GM23338 (cell line): Measurements from ENCODE around the gene RIC1. TPM values are rescaled to one million over a fixed set of nuclear protein-coding genes. Genes with fewer than 3 reads are reported as not detected.

ENCODE experiments used
- ATAC-seq: fragments of 200-7000 bp; cut with Tn5 transposase; 3 replicates; pipeline ENCODE4 v1.9.1; 2020
- DNase-seq: peaks from one replicate; pipeline ENCODE4 v3.0.0-alpha.2; 2015; ENCODE audit warnings: low spot score
- H2AFZ ChIP-seq: fragments of 200-600 bp; sonication (generic); 2 replicates; pipeline ENCODE4 v1.8.0; 2016; ENCODE audit warnings: antibody characterized with exemption, mild to moderate bottlenecking, moderate library complexity
- H3F3A ChIP-seq: fragments of 200-600 bp; sonication (generic); replicated peaks from 2 replicates; pipeline ENCODE4 v1.8.0; 2017; ENCODE audit warnings: antibody characterized with exemption, mixed run types, low read depth
- H3K27ac ChIP-seq: fragments of 200-600 bp; sonication (generic); 2 replicates; pipeline ENCODE4 v1.6.1; 2016; ENCODE audit warnings: low read depth
- H3K27me3 ChIP-seq: fragments of 200-600 bp; sonication (generic); 2 replicates; pipeline ENCODE4 v1.8.0; 2016; ENCODE audit warnings: mild to moderate bottlenecking, mixed run types, moderate library complexity; ENCODE audit not compliant: insufficient read depth
- H3K36me3 ChIP-seq: fragments of 200-600 bp; sonication (generic); 2 replicates; pipeline ENCODE4 v1.8.0; 2016; ENCODE audit warnings: mild to moderate bottlenecking; ENCODE audit not compliant: insufficient read depth
- H3K4me1 ChIP-seq: fragments of 200-600 bp; sonication (generic); 2 replicates; pipeline ENCODE4 v1.8.0; 2016; ENCODE audit warnings: mild to moderate bottlenecking, moderate library complexity; ENCODE audit not compliant: insufficient read depth
- H3K4me2 ChIP-seq: fragments of 200-600 bp; sonication (generic); 2 replicates; pipeline ENCODE4 v1.7.1; 2017; ENCODE audit warnings: mixed run types
- H3K4me3 ChIP-seq: fragments of 200-600 bp; sonication (generic); 2 replicates; pipeline ENCODE4 v1.6.1; 2016; ENCODE audit warnings: mixed run types
- H3K79me2 ChIP-seq: fragments of 200-600 bp; sonication (generic); replicated peaks from 2 replicates; pipeline ENCODE4 v1.8.0; 2017; ENCODE audit warnings: mild to moderate bottlenecking; ENCODE audit not compliant: insufficient read depth
- H3K9me2 ChIP-seq: fragments of 200-600 bp; sonication (generic); 2 replicates; pipeline ENCODE4 v1.8.0; 2017; ENCODE audit not compliant: insufficient read depth
- H4K20me1 ChIP-seq: fragments of 200-600 bp; sonication (generic); replicated peaks from 2 replicates; pipeline ENCODE4 v1.8.0; 2017; ENCODE audit warnings: mild to moderate bottlenecking; ENCODE audit not compliant: insufficient read depth
- H3K27ac Mint-ChIP-seq: 2 replicates; pipeline ENCODE4 v1.8.0; 2020; ENCODE audit warnings: inconsistent platforms, mild to moderate bottlenecking, moderate library complexity, mixed read lengths
- H3K27me3 Mint-ChIP-seq: 3 replicates; pipeline ENCODE4 v1.8.0; 2022; ENCODE audit warnings: low read depth, mild to moderate bottlenecking, moderate library complexity, mixed read lengths, inconsistent platforms; ENCODE audit not compliant: insufficient read depth, poor library complexity
- H3K36me3 Mint-ChIP-seq: 3 replicates; pipeline ENCODE4 v1.8.0; 2021; ENCODE audit warnings: low read depth, mild to moderate bottlenecking, inconsistent platforms, moderate library complexity, mixed read lengths
- H3K4me1 Mint-ChIP-seq: 3 replicates; pipeline ENCODE4 v1.8.0; 2020; ENCODE audit warnings: mild to moderate bottlenecking, inconsistent platforms, mixed read lengths
- H3K4me3 Mint-ChIP-seq: 3 replicates; pipeline ENCODE4 v1.8.0; 2021; ENCODE audit warnings: moderate library complexity, mild to moderate bottlenecking, inconsistent platforms, mixed read lengths
- H3K9me3 Mint-ChIP-seq: 3 replicates; pipeline ENCODE4 v1.8.0; 2020; ENCODE audit warnings: moderate library complexity, mild to moderate bottlenecking, inconsistent platforms, mixed read lengths
- CREB1 ChIP-seq: fragments of 250-450 bp; sonication (Bioruptor Pico); IDR thresholded peaks from 2 replicates; pipeline ENCODE4 v1.5.0; 2020; ENCODE audit warnings: low read depth, mild to moderate bottlenecking, moderate library complexity
- EZH2 ChIP-seq: fragments of 200-600 bp; sonication (generic); IDR thresholded peaks from one replicate; pipeline ENCODE4 v1.8.0; 2017; ENCODE audit warnings: antibody characterized with exemption, mild to moderate bottlenecking, low read depth; ENCODE audit not compliant: unreplicated experiment
- EZH2phosphoT487 ChIP-seq: fragments of 200-600 bp; sonication (generic); IDR thresholded peaks from one replicate; pipeline ENCODE4 v1.8.1; 2018; ENCODE audit warnings: antibody characterized with exemption; ENCODE audit not compliant: unreplicated experiment
- JUNB ChIP-seq: IDR thresholded peaks from one replicate; pipeline ENCODE4 v1.6.1; 2016; ENCODE audit warnings: antibody characterized with exemption; ENCODE audit not compliant: unreplicated experiment
- NANOG ChIP-seq: IDR thresholded peaks from 2 replicates; pipeline ENCODE4 v1.6.1; 2016; ENCODE audit warnings: antibody characterized with exemption, borderline replicate concordance
- POLR2AphosphoS5 ChIP-seq: IDR thresholded peaks from 2 replicates; pipeline ENCODE4 v1.6.1; 2016; ENCODE audit warnings: antibody characterized with exemption, low read depth
- STAT1 ChIP-seq: IDR thresholded peaks from one replicate; pipeline ENCODE4 v1.6.1; 2016; ENCODE audit warnings: antibody characterized with exemption; ENCODE audit not compliant: unreplicated experiment
- ZNF114 ChIP-seq: fragments of 250-450 bp; sonication (Bioruptor Pico); IDR thresholded peaks from 2 replicates; pipeline ENCODE4 v1.5.0; 2020; ENCODE audit warnings: mild to moderate bottlenecking, moderate library complexity
- ZNF331 ChIP-seq: fragments of 250-450 bp; sonication (Bioruptor Pico); IDR thresholded peaks from 2 replicates; pipeline ENCODE4 v1.5.0; 2020; ENCODE audit warnings: low read depth, mild to moderate bottlenecking, moderate library complexity
- polyA plus RNA-seq: library from polyadenylated mRNA; unstranded; fragments of >200 nt; fragmentation: Nextera tagmentation; extraction: Ambion mirVana; gene quantifications from 2 replicates; pipeline ENCODE4 v1.2.1, GENCODE V29; 2016
- total RNA-seq: library from RNA; depleted of rRNA; stranded (reverse); fragments of >200 nt; shearing (Covaris generic); gene quantifications from 2 replicates; pipeline ENCODE4 v1.2.3, GENCODE V29; 2014
- TF ChIP-seq, protein P1 (sequence below): IDR thresholded peaks from one replicate; pipeline ENCODE4 v1.6.1; 2018; ENCODE audit warnings: antibody characterized with exemption; ENCODE audit not compliant: unreplicated experiment
- TF ChIP-seq, protein P2 (sequence below): fragments of 250-450 bp; sonication (Bioruptor Pico); IDR thresholded peaks from 2 replicates; pipeline ENCODE4 v1.5.0; 2020; ENCODE audit warnings: mild to moderate bottlenecking, moderate library complexity
- TF ChIP-seq, protein P3 (sequence below): IDR thresholded peaks from 2 replicates; pipeline ENCODE4 v1.6.1; 2016; ENCODE audit warnings: antibody characterized with exemption
- TF ChIP-seq, protein P4 (sequence below), 2 experiments: fragments of 200-600 bp in 1 of 2; sonication (generic) in 1 of 2; conservative IDR thresholded peaks; 2 replicates each; pipeline versions ENCODE4 v1.5.1 to v1.6.1; 2016 to 2017; ENCODE audit warnings: antibody characterized with exemption in 2 of 2, low read depth in 2 of 2, mild to moderate bottlenecking in 2 of 2, moderate library complexity in 1 of 2

Gene RIC1
- total and polyA plus RNA-seq, 2 experiments from 2014 or later, result 7.8 to 34.9 TPM

DNA sequence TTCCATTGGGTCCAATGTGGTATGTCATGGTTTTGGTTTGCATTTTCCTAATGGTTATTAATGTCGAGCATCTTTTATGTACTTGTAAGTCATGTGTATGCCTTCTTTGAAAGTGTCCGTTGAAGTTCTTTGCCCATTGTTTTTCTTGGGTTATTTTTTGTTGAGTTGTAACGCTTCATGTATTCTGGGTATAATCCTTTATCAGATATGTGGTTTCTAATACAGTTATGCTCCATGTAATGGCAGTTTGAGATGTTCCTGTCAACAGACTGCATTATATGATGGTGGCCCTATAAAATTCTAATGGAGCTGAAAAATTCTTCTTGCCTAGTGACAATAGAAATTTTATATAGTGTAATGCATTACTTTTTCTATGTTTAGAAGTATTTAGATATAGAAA, 17.2 kb downstream of the RIC1 start:
- Mint-ChIP-seq H3K36me3 (peaks cover 2% of the 10 kb centered on the region; the same call in 1 of the 3 replicates), H3K27me3 (peaks cover 12% of the 10 kb centered on the region), H3K4me3 (no peak overlapping the region), H3K4me1 (no peaks in the 10 kb centered on the region; the same call in 2 of the 3 replicates), H3K9me3 (peaks cover 9% of the 10 kb centered on the region; the same call in 2 of the 3 replicates), H3K27ac (no peak overlapping the region)
- Histone ChIP-seq H3K36me3 (no peaks in the 10 kb centered on the region), H3K4me3 (no peak overlapping the region), H2AFZ (no peak overlapping the region), H3K27me3 (no peaks in the 10 kb centered on the region), H3F3A (no peaks in the 10 kb centered on the region), H3K27ac (no peak overlapping the region), H3K4me1 (no peaks in the 10 kb centered on the region), H3K9me2 (no peaks in the 10 kb centered on the region), H4K20me1 (no peaks in the 10 kb centered on the region; the same call in 1 of the 2 replicates), H3K79me2 (peaks cover 99% of the 10 kb centered on the region), H3K4me2 (no peak overlapping the region)
- no peak for DNase-seq
- ATAC-seq, result no peak
- TF ChIP-seq POLR2AphosphoS5 (no peak), EZH2 (no peak), JUNB (no peak), EZH2phosphoT487 (no peak), ZNF331 (no peak), CREB1 (no peak), ZNF114 (CRISPR knock-in tag) (no peak), NANOG (no peak), STAT1 (no peak)
- TF ChIP-seq, protein P1, sequence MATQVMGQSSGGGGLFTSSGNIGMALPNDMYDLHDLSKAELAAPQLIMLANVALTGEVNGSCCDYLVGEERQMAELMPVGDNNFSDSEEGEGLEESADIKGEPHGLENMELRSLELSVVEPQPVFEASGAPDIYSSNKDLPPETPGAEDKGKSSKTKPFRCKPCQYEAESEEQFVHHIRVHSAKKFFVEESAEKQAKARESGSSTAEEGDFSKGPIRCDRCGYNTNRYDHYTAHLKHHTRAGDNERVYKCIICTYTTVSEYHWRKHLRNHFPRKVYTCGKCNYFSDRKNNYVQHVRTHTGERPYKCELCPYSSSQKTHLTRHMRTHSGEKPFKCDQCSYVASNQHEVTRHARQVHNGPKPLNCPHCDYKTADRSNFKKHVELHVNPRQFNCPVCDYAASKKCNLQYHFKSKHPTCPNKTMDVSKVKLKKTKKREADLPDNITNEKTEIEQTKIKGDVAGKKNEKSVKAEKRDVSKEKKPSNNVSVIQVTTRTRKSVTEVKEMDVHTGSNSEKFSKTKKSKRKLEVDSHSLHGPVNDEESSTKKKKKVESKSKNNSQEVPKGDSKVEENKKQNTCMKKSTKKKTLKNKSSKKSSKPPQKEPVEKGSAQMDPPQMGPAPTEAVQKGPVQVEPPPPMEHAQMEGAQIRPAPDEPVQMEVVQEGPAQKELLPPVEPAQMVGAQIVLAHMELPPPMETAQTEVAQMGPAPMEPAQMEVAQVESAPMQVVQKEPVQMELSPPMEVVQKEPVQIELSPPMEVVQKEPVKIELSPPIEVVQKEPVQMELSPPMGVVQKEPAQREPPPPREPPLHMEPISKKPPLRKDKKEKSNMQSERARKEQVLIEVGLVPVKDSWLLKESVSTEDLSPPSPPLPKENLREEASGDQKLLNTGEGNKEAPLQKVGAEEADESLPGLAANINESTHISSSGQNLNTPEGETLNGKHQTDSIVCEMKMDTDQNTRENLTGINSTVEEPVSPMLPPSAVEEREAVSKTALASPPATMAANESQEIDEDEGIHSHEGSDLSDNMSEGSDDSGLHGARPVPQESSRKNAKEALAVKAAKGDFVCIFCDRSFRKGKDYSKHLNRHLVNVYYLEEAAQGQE, result no peak
- TF ChIP-seq, protein P2, sequence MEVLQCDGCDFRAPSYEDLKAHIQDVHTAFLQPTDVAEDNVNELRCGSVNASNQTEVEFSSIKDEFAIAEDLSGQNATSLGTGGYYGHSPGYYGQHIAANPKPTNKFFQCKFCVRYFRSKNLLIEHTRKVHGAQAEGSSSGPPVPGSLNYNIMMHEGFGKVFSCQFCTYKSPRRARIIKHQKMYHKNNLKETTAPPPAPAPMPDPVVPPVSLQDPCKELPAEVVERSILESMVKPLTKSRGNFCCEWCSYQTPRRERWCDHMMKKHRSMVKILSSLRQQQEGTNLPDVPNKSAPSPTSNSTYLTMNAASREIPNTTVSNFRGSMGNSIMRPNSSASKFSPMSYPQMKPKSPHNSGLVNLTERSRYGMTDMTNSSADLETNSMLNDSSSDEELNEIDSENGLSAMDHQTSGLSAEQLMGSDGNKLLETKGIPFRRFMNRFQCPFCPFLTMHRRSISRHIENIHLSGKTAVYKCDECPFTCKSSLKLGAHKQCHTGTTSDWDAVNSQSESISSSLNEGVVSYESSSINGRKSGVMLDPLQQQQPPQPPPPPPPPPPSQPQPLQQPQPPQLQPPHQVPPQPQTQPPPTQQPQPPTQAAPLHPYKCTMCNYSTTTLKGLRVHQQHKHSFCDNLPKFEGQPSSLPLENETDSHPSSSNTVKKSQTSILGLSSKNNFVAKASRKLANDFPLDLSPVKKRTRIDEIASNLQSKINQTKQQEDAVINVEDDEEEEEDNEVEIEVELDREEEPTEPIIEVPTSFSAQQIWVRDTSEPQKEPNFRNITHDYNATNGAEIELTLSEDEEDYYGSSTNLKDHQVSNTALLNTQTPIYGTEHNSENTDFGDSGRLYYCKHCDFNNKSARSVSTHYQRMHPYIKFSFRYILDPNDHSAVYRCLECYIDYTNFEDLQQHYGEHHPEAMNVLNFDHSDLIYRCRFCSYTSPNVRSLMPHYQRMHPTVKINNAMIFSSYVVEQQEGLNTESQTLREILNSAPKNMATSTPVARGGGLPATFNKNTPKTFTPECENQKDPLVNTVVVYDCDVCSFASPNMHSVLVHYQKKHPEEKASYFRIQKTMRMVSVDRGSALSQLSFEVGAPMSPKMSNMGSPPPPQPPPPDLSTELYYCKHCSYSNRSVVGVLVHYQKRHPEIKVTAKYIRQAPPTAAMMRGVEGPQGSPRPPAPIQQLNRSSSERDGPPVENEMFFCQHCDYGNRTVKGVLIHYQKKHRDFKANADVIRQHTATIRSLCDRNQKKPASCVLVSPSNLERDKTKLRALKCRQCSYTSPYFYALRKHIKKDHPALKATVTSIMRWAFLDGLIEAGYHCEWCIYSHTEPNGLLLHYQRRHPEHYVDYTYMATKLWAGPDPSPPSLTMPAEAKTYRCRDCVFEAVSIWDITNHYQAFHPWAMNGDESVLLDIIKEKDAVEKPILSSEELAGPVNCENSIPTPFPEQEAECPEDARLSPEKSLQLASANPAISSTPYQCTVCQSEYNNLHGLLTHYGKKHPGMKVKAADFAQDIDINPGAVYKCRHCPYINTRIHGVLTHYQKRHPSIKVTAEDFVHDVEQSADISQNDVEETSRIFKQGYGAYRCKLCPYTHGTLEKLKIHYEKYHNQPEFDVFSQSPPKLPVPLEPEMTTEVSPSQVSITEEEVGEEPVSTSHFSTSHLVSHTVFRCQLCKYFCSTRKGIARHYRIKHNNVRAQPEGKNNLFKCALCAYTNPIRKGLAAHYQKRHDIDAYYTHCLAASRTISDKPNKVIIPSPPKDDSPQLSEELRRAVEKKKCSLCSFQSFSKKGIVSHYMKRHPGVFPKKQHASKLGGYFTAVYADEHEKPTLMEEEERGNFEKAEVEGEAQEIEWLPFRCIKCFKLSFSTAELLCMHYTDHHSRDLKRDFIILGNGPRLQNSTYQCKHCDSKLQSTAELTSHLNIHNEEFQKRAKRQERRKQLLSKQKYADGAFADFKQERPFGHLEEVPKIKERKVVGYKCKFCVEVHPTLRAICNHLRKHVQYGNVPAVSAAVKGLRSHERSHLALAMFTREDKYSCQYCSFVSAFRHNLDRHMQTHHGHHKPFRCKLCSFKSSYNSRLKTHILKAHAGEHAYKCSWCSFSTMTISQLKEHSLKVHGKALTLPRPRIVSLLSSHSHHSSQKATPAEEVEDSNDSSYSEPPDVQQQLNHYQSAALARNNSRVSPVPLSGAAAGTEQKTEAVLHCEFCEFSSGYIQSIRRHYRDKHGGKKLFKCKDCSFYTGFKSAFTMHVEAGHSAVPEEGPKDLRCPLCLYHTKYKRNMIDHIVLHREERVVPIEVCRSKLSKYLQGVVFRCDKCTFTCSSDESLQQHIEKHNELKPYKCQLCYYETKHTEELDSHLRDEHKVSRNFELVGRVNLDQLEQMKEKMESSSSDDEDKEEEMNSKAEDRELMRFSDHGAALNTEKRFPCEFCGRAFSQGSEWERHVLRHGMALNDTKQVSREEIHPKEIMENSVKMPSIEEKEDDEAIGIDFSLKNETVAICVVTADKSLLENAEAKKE (CRISPR knock-in tag), result no peak
- TF ChIP-seq, protein P3, sequence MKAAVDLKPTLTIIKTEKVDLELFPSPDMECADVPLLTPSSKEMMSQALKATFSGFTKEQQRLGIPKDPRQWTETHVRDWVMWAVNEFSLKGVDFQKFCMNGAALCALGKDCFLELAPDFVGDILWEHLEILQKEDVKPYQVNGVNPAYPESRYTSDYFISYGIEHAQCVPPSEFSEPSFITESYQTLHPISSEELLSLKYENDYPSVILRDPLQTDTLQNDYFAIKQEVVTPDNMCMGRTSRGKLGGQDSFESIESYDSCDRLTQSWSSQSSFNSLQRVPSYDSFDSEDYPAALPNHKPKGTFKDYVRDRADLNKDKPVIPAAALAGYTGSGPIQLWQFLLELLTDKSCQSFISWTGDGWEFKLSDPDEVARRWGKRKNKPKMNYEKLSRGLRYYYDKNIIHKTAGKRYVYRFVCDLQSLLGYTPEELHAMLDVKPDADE, result no peak
- TF ChIP-seq, protein P4, sequence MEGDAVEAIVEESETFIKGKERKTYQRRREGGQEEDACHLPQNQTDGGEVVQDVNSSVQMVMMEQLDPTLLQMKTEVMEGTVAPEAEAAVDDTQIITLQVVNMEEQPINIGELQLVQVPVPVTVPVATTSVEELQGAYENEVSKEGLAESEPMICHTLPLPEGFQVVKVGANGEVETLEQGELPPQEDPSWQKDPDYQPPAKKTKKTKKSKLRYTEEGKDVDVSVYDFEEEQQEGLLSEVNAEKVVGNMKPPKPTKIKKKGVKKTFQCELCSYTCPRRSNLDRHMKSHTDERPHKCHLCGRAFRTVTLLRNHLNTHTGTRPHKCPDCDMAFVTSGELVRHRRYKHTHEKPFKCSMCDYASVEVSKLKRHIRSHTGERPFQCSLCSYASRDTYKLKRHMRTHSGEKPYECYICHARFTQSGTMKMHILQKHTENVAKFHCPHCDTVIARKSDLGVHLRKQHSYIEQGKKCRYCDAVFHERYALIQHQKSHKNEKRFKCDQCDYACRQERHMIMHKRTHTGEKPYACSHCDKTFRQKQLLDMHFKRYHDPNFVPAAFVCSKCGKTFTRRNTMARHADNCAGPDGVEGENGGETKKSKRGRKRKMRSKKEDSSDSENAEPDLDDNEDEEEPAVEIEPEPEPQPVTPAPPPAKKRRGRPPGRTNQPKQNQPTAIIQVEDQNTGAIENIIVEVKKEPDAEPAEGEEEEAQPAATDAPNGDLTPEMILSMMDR (conservative IDR thresholded peaks at IDR 0.05; ENCODE audit: low read depth in 2 of 2), result no peak
